HG03135 (cell line): ENCODE data around the gene XBP1.
"Not testable (repeated sequence)": the region's sequence is repeated elsewhere in the genome, so short reads cannot be mapped to it uniquely, and the experiment has no call there.

Experiments
- ATAC-seq: cut with Tn5 transposase; IDR thresholded peaks from one replicate; pipeline ENCODE4 v1.9.1; 2021; ENCODE audit warnings: mild to moderate bottlenecking, moderate library complexity; ENCODE audit not compliant: unreplicated experiment

Gene XBP1

GRCh38 chr22:28819253-28820096 is 19.1 kb upstream of the XBP1 start:
- ATAC-seq: no peak

GRCh38 chr22:28817919-28818859 is 17.8 kb upstream of the XBP1 start:
- no peak for ATAC-seq

- no peak for ATAC-seq
Measured at GRCh38 chr22:28817064-28817463, 16.7 kb upstream of the XBP1 start.

- ATAC-seq: no peak
Measured at GRCh38 chr22:28815729-28816128, 15.4 kb upstream of the XBP1 start.

- ATAC-seq: no peak
Measured at GRCh38 chr22:28815111-28815510, 14.7 kb upstream of the XBP1 start.

GRCh38 chr22:28813772-28814518 is 13.6 kb upstream of the XBP1 start:
- ATAC-seq: no peak

GRCh38 chr22:28812516-28812915 is 12.1 kb upstream of the XBP1 start:
- ATAC-seq: no peak

- no peak for ATAC-seq
Measured at GRCh38 chr22:28810821-28811491, 10.6 kb upstream of the XBP1 start.

GRCh38 chr22:28808716-28809355 is 8.5 kb upstream of the XBP1 start:
- no peak for ATAC-seq

GRCh38 chr22:28805426-28805825 is 5.1 kb upstream of the XBP1 start:
- not testable (repeated sequence) for ATAC-seq

- ATAC-seq: no peak
Measured at GRCh38 chr22:28802595-28803123, 2.3 kb upstream of the XBP1 start.

- ATAC-seq: no peak
Measured at GRCh38 chr22:28801845-28802594, 1.7 kb upstream of the XBP1 start.

GRCh38 chr22:28799606-28800307 is 612 bp downstream of the XBP1 start:
- ATAC-seq: peak; percentile 25

- ATAC-seq: no peak
Measured at GRCh38 chr22:28798810-28799605, 1.4 kb downstream of the XBP1 start.

GRCh38 chr22:28795932-28796856 is 4.2 kb downstream of the XBP1 start:
- ATAC-seq: no peak

- ATAC-seq: no peak
Measured at GRCh38 chr22:28795071-28795693, 5.2 kb downstream of the XBP1 start.
